Breast epithelium (tissue), 3 donors: ENCODE data around the gene CFI.

Experiments used
- CTCF ChIP-seq, 3 donors: fragments of 450-650 bp; IDR thresholded peaks; one replicate each; pipeline ENCODE4 v1.5.1; 2016 to 2017; ENCODE audit warnings: antibody characterized with exemption in 3 of 3, mild to moderate bottlenecking in 3 of 3, moderate library complexity in 3 of 3
- POLR2A ChIP-seq: fragments of 450-650 bp; IDR thresholded peaks from one replicate; pipeline ENCODE4 v1.6.1; 2016; ENCODE audit warnings: antibody characterized with exemption, mild to moderate bottlenecking, moderate library complexity

GRCh38 chr4:109815151-109816081 is 13.6 kb upstream of the CFI start, which contains the start of gene GAR1:
- no peak for TF ChIP-seq CTCF (IDR thresholded peaks at IDR 0.05)
- peak; percentile 15 for TF ChIP-seq POLR2A
